Nephron progenitor cell (in vitro differentiated cells): ENCODE results near the gene TBC1D1.
A peak's percentile ranks its signal among the peaks of the same experiment; 100 is the strongest.

Experiments
- DNase-seq: peaks from one replicate; pipeline ENCODE4 v3.0.0; 2021
- H3K27ac Mint-ChIP-seq: 2 replicates; pipeline ENCODE4 v1.8.0; 2021; ENCODE audit warnings: mild to moderate bottlenecking, moderate library complexity, mixed read lengths
- H3K27me3 Mint-ChIP-seq: 2 replicates; pipeline ENCODE4 v1.8.0; 2021; ENCODE audit warnings: mild to moderate bottlenecking, low read depth, mixed read lengths; ENCODE audit not compliant: poor library complexity
- H3K36me3 Mint-ChIP-seq: 2 replicates; pipeline ENCODE4 v1.8.0; 2021; ENCODE audit warnings: low read depth, mixed read lengths
- H3K4me1 Mint-ChIP-seq: 2 replicates; pipeline ENCODE4 v1.8.0; 2021; ENCODE audit warnings: mixed read lengths
- H3K4me3 Mint-ChIP-seq: 2 replicates; pipeline ENCODE4 v1.8.0; 2021; ENCODE audit warnings: mild to moderate bottlenecking, moderate library complexity, mixed read lengths
- H3K9me3 Mint-ChIP-seq: 2 replicates; pipeline ENCODE4 v1.8.0; 2021; ENCODE audit warnings: mild to moderate bottlenecking, moderate library complexity, mixed read lengths
- CTCF ChIP-seq: fragments of 200-600 bp; sonication (generic); IDR thresholded peaks from 2 replicates; pipeline ENCODE4 v1.5.0; 2021; ENCODE audit warnings: antibody characterized with exemption

Gene TBC1D1

GRCh38 chr4:37994569-37994968 lies 103.7 kb downstream of the TBC1D1 start:
- H3K9me3 Mint-ChIP-seq: peaks cover 5% of the 10 kb centered on the region
- no peak overlapping the region for H3K4me3 Mint-ChIP-seq
- no peaks in the 10 kb centered on the region for H3K27me3 Mint-ChIP-seq
- H3K36me3 Mint-ChIP-seq: peaks cover 9% of the 10 kb centered on the region
- DNase-seq: no peak
- TF ChIP-seq CTCF: no peak
- H3K27ac Mint-ChIP-seq: peak overlapping the region; percentile 88
- H3K4me1 Mint-ChIP-seq: peaks cover 59% of the 10 kb centered on the region

GRCh38 chr4:37995299-37995821 lies 104.5 kb downstream of the TBC1D1 start:
- Mint-ChIP-seq H3K9me3 (peaks cover 5% of the 10 kb centered on the region), H3K4me3 (no peak overlapping the region), H3K4me1 (peaks cover 61% of the 10 kb centered on the region), H3K36me3 (peaks cover 9% of the 10 kb centered on the region), H3K27me3 (no peaks in the 10 kb centered on the region), H3K27ac (no peak overlapping the region)
- DNase-seq: no peak
- TF ChIP-seq CTCF: no peak

- H3K9me3 Mint-ChIP-seq: peaks cover 5% of the 10 kb centered on the region
- no peak overlapping the region for H3K27ac Mint-ChIP-seq
- no peaks in the 10 kb centered on the region for H3K27me3 Mint-ChIP-seq
- H3K4me1 Mint-ChIP-seq: peaks cover 61% of the 10 kb centered on the region
- no peak for DNase-seq
- TF ChIP-seq CTCF: no peak
- no peak overlapping the region for H3K4me3 Mint-ChIP-seq
- peaks cover 9% of the 10 kb centered on the region for H3K36me3 Mint-ChIP-seq
Observed at GRCh38 chr4:37995981-37996775, 105.3 kb downstream of the TBC1D1 start.

GRCh38 chr4:37998226-37998625 lies 107.3 kb downstream of the TBC1D1 start:
- Mint-ChIP-seq H3K27me3 (no peaks in the 10 kb centered on the region), H3K27ac (no peak overlapping the region), H3K4me1 (peaks cover 65% of the 10 kb centered on the region), H3K36me3 (no peaks in the 10 kb centered on the region), H3K9me3 (no peaks in the 10 kb centered on the region), H3K4me3 (no peak overlapping the region)
- no peak for DNase-seq
- no peak for TF ChIP-seq CTCF

DNA sequence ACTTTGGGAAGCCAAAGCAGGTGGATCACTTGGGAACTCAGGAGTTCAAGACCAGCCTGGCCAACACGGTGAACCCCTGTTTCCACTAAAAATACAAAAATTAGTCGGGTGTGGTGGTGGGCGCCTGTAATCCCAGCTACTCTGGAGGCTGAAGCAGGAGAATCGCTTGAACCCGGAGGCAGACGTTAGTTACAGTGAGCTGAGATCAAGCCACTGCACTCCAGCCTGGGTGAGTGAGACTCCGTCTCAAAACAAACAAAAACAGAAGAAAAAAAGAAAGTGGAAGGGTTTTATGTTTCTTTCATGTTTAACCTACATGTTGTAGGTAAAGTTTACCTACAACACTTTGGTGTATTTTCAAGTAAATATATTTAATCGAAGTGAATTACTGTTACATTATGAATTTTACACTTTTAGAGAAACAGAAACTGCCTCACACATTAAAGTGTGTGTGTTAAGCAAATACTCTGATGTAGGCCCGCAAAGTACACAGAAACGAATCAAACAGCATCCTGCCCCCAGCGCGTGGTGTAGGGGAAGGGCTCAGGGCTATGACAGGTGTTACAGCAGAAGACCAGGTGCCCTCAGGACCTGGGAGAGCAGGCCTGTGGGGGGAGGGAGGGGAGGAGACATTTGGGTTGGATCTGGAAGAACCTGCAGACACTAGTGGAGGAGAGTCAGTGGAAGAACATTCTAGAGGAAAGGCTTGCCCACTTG lies 108.3 kb downstream of the TBC1D1 start:
- Mint-ChIP-seq H3K27ac (no peak overlapping the region), H3K4me1 (peaks cover 69% of the 10 kb centered on the region)
- DNase-seq: no peak

More for the DNA sequence above, 108.3 kb downstream of the TBC1D1 start:
- Mint-ChIP-seq H3K9me3 (no peaks in the 10 kb centered on the region), H3K27me3 (no peaks in the 10 kb centered on the region), H3K4me3 (no peak overlapping the region), H3K36me3 (no peaks in the 10 kb centered on the region)
- no peak for TF ChIP-seq CTCF
